Measurements from ENCODE around the gene GRPEL1.

DNA sequence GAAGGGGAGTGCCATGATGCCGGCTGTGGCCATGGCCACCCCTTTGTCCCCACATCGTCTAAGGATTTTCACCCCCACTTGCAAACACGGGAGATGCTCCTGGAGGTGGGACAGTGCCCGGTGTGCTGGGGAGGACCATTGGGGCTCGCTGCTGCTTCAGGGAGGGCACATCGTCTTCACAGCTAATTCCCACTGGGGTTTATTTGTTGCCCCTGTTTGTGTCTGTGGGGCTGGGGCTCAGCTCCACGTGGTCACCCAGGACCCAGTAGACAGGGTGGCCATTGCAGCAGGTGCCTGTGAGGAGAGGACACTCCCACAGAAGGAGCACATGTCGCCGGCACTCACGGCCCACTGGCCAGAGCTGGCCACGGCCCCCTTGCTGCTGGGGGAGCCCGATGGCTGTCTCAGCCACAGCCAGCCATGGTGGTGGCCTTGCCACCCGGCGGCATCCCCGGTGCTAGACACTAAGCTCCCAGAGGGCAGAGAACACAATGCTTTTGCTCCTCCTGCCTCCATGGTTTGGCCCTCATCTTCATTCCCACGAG lies 27.8 kb upstream of the GRPEL1 start:
- TF ChIP-seq, protein P1, sequence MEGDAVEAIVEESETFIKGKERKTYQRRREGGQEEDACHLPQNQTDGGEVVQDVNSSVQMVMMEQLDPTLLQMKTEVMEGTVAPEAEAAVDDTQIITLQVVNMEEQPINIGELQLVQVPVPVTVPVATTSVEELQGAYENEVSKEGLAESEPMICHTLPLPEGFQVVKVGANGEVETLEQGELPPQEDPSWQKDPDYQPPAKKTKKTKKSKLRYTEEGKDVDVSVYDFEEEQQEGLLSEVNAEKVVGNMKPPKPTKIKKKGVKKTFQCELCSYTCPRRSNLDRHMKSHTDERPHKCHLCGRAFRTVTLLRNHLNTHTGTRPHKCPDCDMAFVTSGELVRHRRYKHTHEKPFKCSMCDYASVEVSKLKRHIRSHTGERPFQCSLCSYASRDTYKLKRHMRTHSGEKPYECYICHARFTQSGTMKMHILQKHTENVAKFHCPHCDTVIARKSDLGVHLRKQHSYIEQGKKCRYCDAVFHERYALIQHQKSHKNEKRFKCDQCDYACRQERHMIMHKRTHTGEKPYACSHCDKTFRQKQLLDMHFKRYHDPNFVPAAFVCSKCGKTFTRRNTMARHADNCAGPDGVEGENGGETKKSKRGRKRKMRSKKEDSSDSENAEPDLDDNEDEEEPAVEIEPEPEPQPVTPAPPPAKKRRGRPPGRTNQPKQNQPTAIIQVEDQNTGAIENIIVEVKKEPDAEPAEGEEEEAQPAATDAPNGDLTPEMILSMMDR (IDR thresholded peaks at IDR 0.05), result no peak
- TF ChIP-seq ZC3H11A (IDR thresholded peaks at IDR 0.05) (no peak), NR3C1 (IDR thresholded peaks at IDR 0.05) (no peak), RFX5 (IDR thresholded peaks at IDR 0.05) (no peak), CEBPB (IDR thresholded peaks at IDR 0.05) (no peak), BHLHE40 (IDR thresholded peaks at IDR 0.05; ENCODE audit: low read depth, low read length) (no peak), POLR2A (IDR thresholded peaks at IDR 0.05; ENCODE audit: low read length) (no peak), NFE2L2 (conservative IDR thresholded peaks at IDR 0.05; ENCODE audit: low read length) (no peak), EP300 (IDR thresholded peaks at IDR 0.05) (no peak), SMC3 (IDR thresholded peaks at IDR 0.05) (no peak)
- TF ChIP-seq, protein P2, sequence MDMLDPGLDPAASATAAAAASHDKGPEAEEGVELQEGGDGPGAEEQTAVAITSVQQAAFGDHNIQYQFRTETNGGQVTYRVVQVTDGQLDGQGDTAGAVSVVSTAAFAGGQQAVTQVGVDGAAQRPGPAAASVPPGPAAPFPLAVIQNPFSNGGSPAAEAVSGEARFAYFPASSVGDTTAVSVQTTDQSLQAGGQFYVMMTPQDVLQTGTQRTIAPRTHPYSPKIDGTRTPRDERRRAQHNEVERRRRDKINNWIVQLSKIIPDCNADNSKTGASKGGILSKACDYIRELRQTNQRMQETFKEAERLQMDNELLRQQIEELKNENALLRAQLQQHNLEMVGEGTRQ (IDR thresholded peaks at IDR 0.05), result no peak

Data from A549 (cell line).